Ovary (tissue), 9 donors: Measurements from ENCODE around the gene ZSCAN10. TPM values are rescaled to one million over a fixed set of nuclear protein-coding genes. Genes with fewer than 3 reads are reported as not detected.
"Not testable (repeated sequence)": the region's sequence is repeated elsewhere in the genome, so short reads cannot be mapped to it uniquely, and the experiment has no call there.

Experiments used
- DNase-seq, 5 donors: peaks; one replicate each; pipeline ENCODE4 v3.0.0-alpha.2; 2019 to 2020
- H3K27ac ChIP-seq, 2 donors: fragments of 200-600 bp; one replicate each; pipeline versions ENCODE4 v1.5.1 to v1.8.0; 2019 to 2022
- H3K27me3 ChIP-seq: fragments of 200-600 bp; one replicate; pipeline ENCODE4 v1.8.0; 2022
- H3K36me3 ChIP-seq: fragments of 200-600 bp; sonication (generic); one replicate; pipeline ENCODE4 v1.5.1; 2019
- H3K4me1 ChIP-seq: one replicate; pipeline ENCODE4 v1.8.1; 2013; ENCODE audit warnings: mild to moderate bottlenecking, moderate library complexity; ENCODE audit not compliant: insufficient read depth
- H3K4me3 ChIP-seq: fragments of 200-600 bp; sonication (generic); one replicate; pipeline ENCODE4 v1.5.1; 2017
- H3K9me3 ChIP-seq, 2 donors: fragments of 200-600 bp in 1 of 2; sonication (generic) in 1 of 2; one replicate each; pipeline versions ENCODE4 v1.5.1 to v1.8.1; 2013 to 2019; ENCODE audit warnings: mild to moderate bottlenecking in 1 of 2, moderate library complexity in 1 of 2
- EP300 ChIP-seq: sonication (generic); formaldehyde crosslinking; IDR thresholded peaks from one replicate; pipeline ENCODE4 v1.6.1; 2017; ENCODE audit warnings: antibody characterized with exemption
- POLR2A ChIP-seq: fragments of 450-650 bp; IDR thresholded peaks from one replicate; pipeline ENCODE4 v1.6.1; 2017; ENCODE audit warnings: antibody characterized with exemption, mild to moderate bottlenecking, moderate library complexity
- WGBS, 3 donors: extraction: QIAGEN DNeasy Blood & Tissue Kit in 1 of 3; methylation state at CpG; one replicate each; pipeline versions ENCODE4 v1.1.5 to v1.1.7; 2013 to 2017; 5-methylcytosine and 5-hydroxymethylcytosine counted together
- intact Hi-C, 4 donors: fragments of 100-400 bp; cut with DNase I; formaldehyde crosslinking; loops; one replicate each; pipeline versions ENCODE4 v1.11.0 to v1.15.1; 2022 to 2023
- polyA plus RNA-seq, 2 donors: library from polyadenylated mRNA; stranded (reverse); fragments of 200-250 nt in 1 of 2; fragments of 350-450 nt in 1 of 2; fragmentation: Illumina TruSeq in 1 of 2; extraction: RNeasy Lipid Tissue Mini Kit (QIAGEN cat#74804) in 1 of 2; gene quantifications; one replicate each; pipeline ENCODE4 v1.2.3, GENCODE V29; 2013 to 2014
- total RNA-seq, 7 donors: library from RNA; depleted of rRNA in 2 of 7; stranded (reverse); fragments of >200 nt in 2 of 7; fragmentation: NEBNext Ultra II Directional in 3 of 7; extraction: Animal tissue kit (Norgen Biotek cat#: 25700) in 3 of 7; gene quantifications; one replicate each; pipeline versions ENCODE4 v1.1.0 to v1.2.4, GENCODE V29; 2016 to 2023
- TF ChIP-seq, protein P1 (sequence below), 3 donors: fragments of 450-650 bp in 2 of 3; fragments of 200-600 bp in 1 of 3; IDR thresholded peaks; one replicate each; pipeline versions ENCODE4 v1.5.1 to v1.8.0; 2016 to 2022; ENCODE audit warnings: antibody characterized with exemption in 3 of 3, mild to moderate bottlenecking in 1 of 3
- donor health status: DM: no; HTN: no; CAD: no; lungs with moderate emphysema.
- donor health status: DM: no; HTN: no; CAD: no.
- donor health status: Bipolar disorder and iron deficiency.
- donor health status: DM: yes; HTN: yes; CAD: no.
- donor health status: DM: no; HTN: no; CAD: no.
- donor health status: DM: yes; HTN: yes; CAD: no.

ZSCAN10 gene
- total and polyA plus RNA-seq, 9 donors: 0.06 to 0.69 (median 0.47) TPM; not detected in 6

DNA sequence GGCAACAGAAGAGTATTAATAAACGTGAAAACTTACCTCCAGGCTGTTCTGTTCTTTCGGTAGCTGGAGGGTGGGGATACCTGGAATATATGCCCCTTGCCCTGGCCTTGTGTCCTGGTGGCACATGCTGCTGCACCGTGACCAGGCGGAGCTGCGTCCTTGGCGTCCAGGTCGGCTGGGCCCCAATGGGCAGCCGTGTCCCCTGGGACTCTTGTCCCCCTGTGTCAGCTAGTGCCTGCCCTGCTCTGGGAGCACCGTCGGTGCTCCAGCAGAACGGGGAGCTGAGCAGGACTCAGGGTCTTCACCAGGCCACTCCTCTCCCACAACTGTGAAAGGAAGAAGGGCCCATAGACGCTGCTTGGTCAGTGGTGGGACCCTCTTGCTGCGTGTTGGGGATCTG is 43.7 kb upstream of the ZSCAN10 start:
- Histone ChIP-seq H3K9me3 (no peaks in the 10 kb centered on the region), H3K27me3 (no peaks in the 10 kb centered on the region), H3K36me3 (no peaks in the 10 kb centered on the region), H3K27ac (no peak overlapping the region), H3K4me3 (no peak overlapping the region), H3K4me1 (no peaks in the 10 kb centered on the region)
- no peak for TF ChIP-seq POLR2A
- TF ChIP-seq, protein P1, sequence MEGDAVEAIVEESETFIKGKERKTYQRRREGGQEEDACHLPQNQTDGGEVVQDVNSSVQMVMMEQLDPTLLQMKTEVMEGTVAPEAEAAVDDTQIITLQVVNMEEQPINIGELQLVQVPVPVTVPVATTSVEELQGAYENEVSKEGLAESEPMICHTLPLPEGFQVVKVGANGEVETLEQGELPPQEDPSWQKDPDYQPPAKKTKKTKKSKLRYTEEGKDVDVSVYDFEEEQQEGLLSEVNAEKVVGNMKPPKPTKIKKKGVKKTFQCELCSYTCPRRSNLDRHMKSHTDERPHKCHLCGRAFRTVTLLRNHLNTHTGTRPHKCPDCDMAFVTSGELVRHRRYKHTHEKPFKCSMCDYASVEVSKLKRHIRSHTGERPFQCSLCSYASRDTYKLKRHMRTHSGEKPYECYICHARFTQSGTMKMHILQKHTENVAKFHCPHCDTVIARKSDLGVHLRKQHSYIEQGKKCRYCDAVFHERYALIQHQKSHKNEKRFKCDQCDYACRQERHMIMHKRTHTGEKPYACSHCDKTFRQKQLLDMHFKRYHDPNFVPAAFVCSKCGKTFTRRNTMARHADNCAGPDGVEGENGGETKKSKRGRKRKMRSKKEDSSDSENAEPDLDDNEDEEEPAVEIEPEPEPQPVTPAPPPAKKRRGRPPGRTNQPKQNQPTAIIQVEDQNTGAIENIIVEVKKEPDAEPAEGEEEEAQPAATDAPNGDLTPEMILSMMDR (IDR thresholded peaks at IDR 0.05): no peak
- intact Hi-C loops: no loop called here
- 88 to 94% (median 92%) methylated on average over 10 to 13 of the region's 13 CpGs for WGBS, 3 donors
- no peak for DNase-seq

DNA sequence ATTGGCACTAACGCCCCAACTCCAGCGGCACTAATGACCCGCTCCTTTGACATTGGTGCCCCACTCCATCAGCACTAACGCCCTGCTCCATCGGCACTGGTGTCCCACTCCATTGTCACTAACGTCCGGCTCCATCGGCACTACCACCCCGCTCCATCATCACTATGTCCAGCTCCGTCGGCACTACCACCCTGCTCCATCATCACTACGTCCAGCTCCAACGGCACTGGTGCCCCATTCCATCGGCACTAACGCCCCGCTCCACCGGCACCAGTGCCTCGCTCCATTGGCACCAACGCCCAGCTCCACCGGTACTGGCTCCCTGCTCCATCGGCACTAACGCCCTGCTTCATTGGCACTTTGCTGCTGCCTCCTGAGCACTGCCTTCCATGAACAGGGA is 43.2 kb upstream of the ZSCAN10 start:
- Histone ChIP-seq H3K27ac (no peak overlapping the region), H3K36me3 (no peaks in the 10 kb centered on the region), H3K4me1 (no peaks in the 10 kb centered on the region), H3K27me3 (no peaks in the 10 kb centered on the region), H3K4me3 (no peak overlapping the region), H3K9me3 (no peaks in the 10 kb centered on the region)
- 95 to 97% (median 95%) methylated on average over 22 of the region's 22 CpGs for WGBS, 3 donors
- DNase-seq: no peak
- TF ChIP-seq EP300 (no peak), POLR2A (no peak)
- TF ChIP-seq, protein P1 (IDR thresholded peaks at IDR 0.05): no peak
- intact Hi-C loops: no loop called here

DNA sequence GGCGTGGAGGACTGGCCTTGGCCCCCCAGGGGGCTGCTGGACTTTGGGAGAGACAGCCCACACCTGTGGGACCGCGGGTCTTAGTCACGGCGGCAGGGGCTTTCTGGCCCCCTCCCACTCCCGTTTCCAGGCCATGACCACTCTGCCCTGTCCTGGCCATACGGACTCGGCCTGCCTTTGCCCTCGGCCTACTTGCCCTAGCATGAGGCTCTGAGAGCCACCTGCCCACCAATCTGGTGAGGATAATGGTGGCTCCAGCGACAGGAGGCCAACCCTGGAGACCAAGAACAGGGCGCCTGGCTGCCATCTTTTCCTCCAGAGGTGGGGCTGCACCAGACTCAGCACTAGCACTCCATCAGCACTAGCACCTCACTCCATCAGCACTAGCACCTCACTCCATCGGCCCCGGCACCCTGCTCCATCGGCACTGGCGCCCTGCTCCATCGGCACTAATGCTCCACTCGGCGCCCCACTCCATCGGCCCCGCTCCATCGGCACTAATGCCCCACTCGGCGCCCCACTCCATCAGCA is 42.8 kb upstream of the ZSCAN10 start:
- DNase-seq: peak in 1 of 5 donors; percentile 23
- Histone ChIP-seq H3K4me1 (no peaks in the 10 kb centered on the region), H3K36me3 (no peaks in the 10 kb centered on the region), H3K4me3 (no peak overlapping the region), H3K27ac (no peak overlapping the region), H3K27me3 (no peaks in the 10 kb centered on the region), H3K9me3 (no peaks in the 10 kb centered on the region)
- TF ChIP-seq, protein P1 (IDR thresholded peaks at IDR 0.05): no peak
- TF ChIP-seq EP300 (no peak), POLR2A (no peak)
- intact Hi-C loops: no loop called here
- 94 to 96% (median 94%) methylated on average over 23 of the region's 23 CpGs for WGBS, 3 donors

DNA sequence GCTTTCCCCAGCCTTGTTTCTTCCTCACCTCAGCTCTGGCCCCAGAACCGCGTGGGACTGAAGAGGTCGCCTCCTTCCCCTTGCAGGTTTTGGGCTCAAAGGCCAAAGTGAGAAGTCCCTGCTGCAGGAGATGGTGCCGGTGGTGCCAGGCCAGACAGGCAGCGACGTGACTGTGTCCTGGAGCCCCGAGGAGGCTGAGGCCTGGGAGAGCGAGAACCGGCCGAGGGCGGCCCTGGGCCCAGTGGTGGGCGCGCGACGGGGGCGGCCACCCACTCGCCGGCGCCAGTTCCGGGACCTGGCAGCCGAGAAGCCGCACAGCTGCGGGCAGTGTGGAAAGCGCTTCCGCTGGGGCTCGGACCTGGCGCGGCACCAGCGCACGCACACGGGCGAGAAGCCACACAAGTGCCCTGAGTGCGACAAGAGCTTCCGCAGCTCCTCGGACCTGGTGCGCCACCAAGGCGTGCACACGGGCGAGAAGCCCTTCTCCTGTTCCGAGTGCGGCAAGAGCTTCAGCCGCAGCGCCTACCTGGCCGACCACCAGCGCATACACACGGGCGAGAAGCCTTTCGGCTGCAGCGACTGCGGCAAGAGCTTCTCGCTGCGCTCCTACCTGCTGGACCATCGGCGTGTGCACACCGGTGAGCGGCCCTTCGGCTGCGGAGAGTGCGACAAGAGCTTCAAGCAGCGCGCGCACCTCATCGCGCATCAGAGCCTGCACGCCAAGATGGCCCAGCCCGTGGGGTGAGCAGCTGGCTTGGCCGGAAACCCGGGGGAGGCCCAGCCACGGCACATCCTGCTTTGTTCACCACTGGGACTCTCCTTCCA is 41.7 kb upstream of the ZSCAN10 start:
- Histone ChIP-seq H3K4me3 (no peak overlapping the region), H3K27me3 (no peaks in the 10 kb centered on the region), H3K4me1 (peaks cover under 1% of the 10 kb centered on the region), H3K9me3 (no peaks in the 10 kb centered on the region), H3K27ac (no peak overlapping the region), H3K36me3 (no peaks in the 10 kb centered on the region)
- intact Hi-C loops: no loop called here
- TF ChIP-seq POLR2A (no peak), EP300 (no peak)
- TF ChIP-seq, protein P1 (IDR thresholded peaks at IDR 0.05): no peak
- DNase-seq: no peak
- WGBS, 3 donors: 90 to 92% (median 92%) methylated on average over 54 to 69 of the region's 69 CpGs

DNA sequence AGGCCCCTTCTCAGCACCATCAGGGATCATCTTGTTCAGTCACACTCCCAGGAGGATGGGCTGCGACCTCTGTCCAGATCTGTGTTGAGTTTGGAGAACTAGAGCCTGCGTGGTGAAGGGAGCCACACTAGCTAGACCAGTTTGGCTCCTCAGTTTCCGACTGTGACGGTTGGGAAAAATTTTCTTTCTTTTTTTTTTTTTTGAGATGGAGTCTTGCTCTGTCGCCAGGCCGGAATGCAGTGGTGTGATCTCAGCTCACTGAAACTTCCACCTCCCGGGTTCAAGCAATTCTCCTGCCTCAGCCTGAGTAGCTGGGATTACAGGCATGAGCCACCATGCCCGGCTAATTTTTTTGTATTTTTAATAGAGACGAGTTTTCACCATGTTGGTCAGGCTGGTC is 40.5 kb upstream of the ZSCAN10 start:
- DNase-seq, H3K36me3 ChIP-seq, H3K27me3 ChIP-seq, intact Hi-C loops, H3K4me1 ChIP-seq, H3K9me3 ChIP-seq, H3K27ac ChIP-seq, H3K4me3 ChIP-seq: not testable (repeated sequence)
- WGBS, 3 donors: 81 to 88% (median 85%) methylated on average over 9 of the region's 9 CpGs
